SU-DHL-6 (cell line): ENCODE data around the gene RPS6KA3.

ENCODE experiments used
- H2AFZ ChIP-seq: fragments of 200-600 bp; sonication (generic); 2 replicates; pipeline ENCODE4 v1.6.1; 2014; ENCODE audit warnings: low read depth, mild to moderate bottlenecking, moderate library complexity, mixed read lengths, antibody characterized with exemption, low read length; ENCODE audit not compliant: severe bottlenecking
- H3F3A ChIP-seq: fragments of 200-600 bp; shearing (Covaris generic); 2 replicates; pipeline ENCODE4 v1.6.0; 2016; ENCODE audit warnings: antibody characterized with exemption, mild to moderate bottlenecking; ENCODE audit not compliant: insufficient read depth
- H3K27ac ChIP-seq: fragments of 200-600 bp; sonication (generic); 2 replicates; pipeline ENCODE4 v1.5.1; 2016; ENCODE audit warnings: low read depth, mild to moderate bottlenecking, low read length, moderate library complexity, mixed read lengths
- H3K27me3 ChIP-seq: fragments of 200-600 bp; sonication (generic), shearing (Covaris generic); 2 replicates; pipeline ENCODE4 v1.6.0; 2014; ENCODE audit warnings: mild to moderate bottlenecking, low read length
- H3K36me3 ChIP-seq: fragments of 200-600 bp; sonication (generic); 2 replicates; pipeline ENCODE4 v1.6.1; 2014; ENCODE audit warnings: mild to moderate bottlenecking, low read length, mixed read lengths
- H3K4me2 ChIP-seq: fragments of 300-600, 200-600 bp; shearing (Covaris generic), sonication (generic); 2 replicates; pipeline ENCODE4 v1.6.0; 2014; ENCODE audit warnings: low read length, low read depth, mild to moderate bottlenecking; ENCODE audit not compliant: poor library complexity, severe bottlenecking
- H3K4me3 ChIP-seq: fragments of 200-600 bp; sonication (generic); 2 replicates; pipeline ENCODE4 v1.5.1; 2014; ENCODE audit warnings: antibody characterized with exemption, low read length, mild to moderate bottlenecking, mixed read lengths; ENCODE audit not compliant: insufficient read depth, poor library complexity, severe bottlenecking
- H3K79me2 ChIP-seq: fragments of 200-600 bp; sonication (generic); 2 replicates; pipeline ENCODE4 v1.6.1; 2014; ENCODE audit warnings: mild to moderate bottlenecking, low read length, moderate library complexity; ENCODE audit not compliant: insufficient read depth
- H3K9ac ChIP-seq: fragments of 200-600 bp; sonication (generic); 2 replicates; pipeline ENCODE4 v1.7.0; 2014; ENCODE audit warnings: mild to moderate bottlenecking, low read length
- H3K9me2 ChIP-seq: fragments of 200-600 bp; sonication (generic); replicated peaks from 2 replicates; pipeline ENCODE4 v1.6.1; 2014; ENCODE audit warnings: low read length; ENCODE audit not compliant: insufficient read depth
- H3K9me3 ChIP-seq: fragments of 200-600 bp; sonication (generic); 2 replicates; pipeline ENCODE4 v1.6.1; 2014; ENCODE audit warnings: low read length, mixed read lengths; ENCODE audit not compliant: insufficient read depth
- H4K20me1 ChIP-seq: fragments of 200-600 bp; sonication (generic); 2 replicates; pipeline ENCODE4 v1.6.1; 2014; ENCODE audit warnings: low read depth, mild to moderate bottlenecking, antibody characterized with exemption, low read length, moderate library complexity, mixed read lengths
- EZH2phosphoT487 ChIP-seq: fragments of 200-600 bp; sonication (generic), shearing (Covaris generic); conservative IDR thresholded peaks from 2 replicates; pipeline ENCODE4 v1.6.1; 2018; ENCODE audit warnings: mild to moderate bottlenecking, antibody characterized with exemption, low read length, moderate library complexity, mixed read lengths
- TF ChIP-seq, protein P1 (sequence below): fragments of 200-600 bp; sonication (generic); IDR thresholded peaks from one replicate; pipeline ENCODE4 v1.5.1; 2017; ENCODE audit warnings: antibody characterized with exemption, mild to moderate bottlenecking, low read length, moderate library complexity; ENCODE audit not compliant: insufficient read depth, poor library complexity, severe bottlenecking

The RPS6KA3 gene

GRCh38 chrX:20270562-20270890, 3.8 kb upstream of the RPS6KA3 start:
- Histone ChIP-seq H3F3A (no peaks in the 10 kb centered on the region), H3K79me2 (peaks cover 8% of the 10 kb centered on the region; the same call in 1 of the 2 replicates), H3K4me2 (no peak overlapping the region), H4K20me1 (no peaks in the 10 kb centered on the region), H3K27ac (no peak overlapping the region), H2AFZ (no peak overlapping the region), H3K4me3 (no peak overlapping the region), H3K9ac (no peak overlapping the region), H3K9me3 (no peaks in the 10 kb centered on the region), H3K36me3 (no peaks in the 10 kb centered on the region), H3K9me2 (no peaks in the 10 kb centered on the region), H3K27me3 (no peaks in the 10 kb centered on the region)
- no peak for TF ChIP-seq EZH2phosphoT487
- TF ChIP-seq, protein P1, sequence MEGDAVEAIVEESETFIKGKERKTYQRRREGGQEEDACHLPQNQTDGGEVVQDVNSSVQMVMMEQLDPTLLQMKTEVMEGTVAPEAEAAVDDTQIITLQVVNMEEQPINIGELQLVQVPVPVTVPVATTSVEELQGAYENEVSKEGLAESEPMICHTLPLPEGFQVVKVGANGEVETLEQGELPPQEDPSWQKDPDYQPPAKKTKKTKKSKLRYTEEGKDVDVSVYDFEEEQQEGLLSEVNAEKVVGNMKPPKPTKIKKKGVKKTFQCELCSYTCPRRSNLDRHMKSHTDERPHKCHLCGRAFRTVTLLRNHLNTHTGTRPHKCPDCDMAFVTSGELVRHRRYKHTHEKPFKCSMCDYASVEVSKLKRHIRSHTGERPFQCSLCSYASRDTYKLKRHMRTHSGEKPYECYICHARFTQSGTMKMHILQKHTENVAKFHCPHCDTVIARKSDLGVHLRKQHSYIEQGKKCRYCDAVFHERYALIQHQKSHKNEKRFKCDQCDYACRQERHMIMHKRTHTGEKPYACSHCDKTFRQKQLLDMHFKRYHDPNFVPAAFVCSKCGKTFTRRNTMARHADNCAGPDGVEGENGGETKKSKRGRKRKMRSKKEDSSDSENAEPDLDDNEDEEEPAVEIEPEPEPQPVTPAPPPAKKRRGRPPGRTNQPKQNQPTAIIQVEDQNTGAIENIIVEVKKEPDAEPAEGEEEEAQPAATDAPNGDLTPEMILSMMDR: no peak

- H3K27me3 ChIP-seq: no peaks in the 10 kb centered on the region
- no peaks in the 10 kb centered on the region for H3K9me2 ChIP-seq
- no peak overlapping the region for H2AFZ ChIP-seq
- H3K4me2 ChIP-seq: no peak overlapping the region
- no peak overlapping the region for H3K27ac ChIP-seq
- H3K36me3 ChIP-seq: no peaks in the 10 kb centered on the region
- H3K4me3 ChIP-seq: no peak overlapping the region
- H3K79me2 ChIP-seq: peaks cover 13% of the 10 kb centered on the region; the same call in 1 of the 2 replicates
- H3K9ac ChIP-seq: no peak overlapping the region
- no peaks in the 10 kb centered on the region for H3K9me3 ChIP-seq
- no peaks in the 10 kb centered on the region for H3F3A ChIP-seq
- no peaks in the 10 kb centered on the region; the same call in 1 of the 2 replicates for H4K20me1 ChIP-seq
- TF ChIP-seq, protein P1: no peak
- no peak for TF ChIP-seq EZH2phosphoT487
These were observed 3.3 kb upstream of the RPS6KA3 start for GRCh38 chrX:20269848-20270561.

GRCh38 chrX:20267931-20268701, 1.4 kb upstream of the RPS6KA3 start:
- H2AFZ ChIP-seq: no peak overlapping the region
- H3K9me2 ChIP-seq: no peaks in the 10 kb centered on the region
- H4K20me1 ChIP-seq: peaks cover 9% of the 10 kb centered on the region; the same call in 1 of the 2 replicates
- H3K27me3 ChIP-seq: no peaks in the 10 kb centered on the region
- H3K9ac ChIP-seq: no peak overlapping the region
- H3K36me3 ChIP-seq: no peaks in the 10 kb centered on the region
- H3K4me3 ChIP-seq: no peak overlapping the region
- no peak overlapping the region for H3K27ac ChIP-seq
- TF ChIP-seq EZH2phosphoT487: no peak
- TF ChIP-seq, protein P1: no peak
- 0 out of 2 replicates have a peak, but pooled peaks cover 3% of the 10 kb centered on the region for H3F3A ChIP-seq
- H3K4me2 ChIP-seq: no peak overlapping the region
- peaks cover 20% of the 10 kb centered on the region; the same call in 1 of the 2 replicates for H3K79me2 ChIP-seq
- H3K9me3 ChIP-seq: no peaks in the 10 kb centered on the region
